ENCODE results near the gene NOTO.

The NOTO gene

DNA sequence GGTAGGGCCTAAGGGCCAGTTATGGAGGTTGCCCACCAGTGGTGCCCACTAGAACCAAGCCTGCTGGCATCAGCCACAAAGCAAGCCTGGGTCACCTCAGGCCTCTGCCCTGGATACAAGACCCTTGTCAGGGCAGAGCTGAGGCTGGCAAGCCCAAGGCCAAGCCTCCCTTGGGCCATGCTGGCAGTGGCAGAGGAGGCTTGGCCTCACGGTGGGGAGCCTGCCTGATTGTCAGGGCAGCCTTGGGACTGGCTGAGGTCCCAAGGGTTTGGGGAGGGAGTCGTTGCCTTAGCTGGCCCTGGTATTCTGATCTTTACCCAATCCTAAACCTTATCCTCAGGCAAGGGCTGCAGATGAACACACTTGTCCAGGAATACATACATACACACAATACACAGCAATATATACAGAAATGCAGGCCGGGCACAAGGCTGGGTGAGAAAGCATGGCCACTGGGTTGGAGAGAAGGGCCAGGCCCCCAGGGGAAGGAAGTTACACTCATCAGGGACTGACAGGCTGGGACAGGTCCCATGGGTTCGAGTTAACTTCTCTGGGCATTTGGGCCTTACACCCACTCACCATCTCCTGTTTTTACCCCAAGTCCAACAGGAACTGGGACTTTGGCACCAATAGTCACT, 52.8 kb downstream of the NOTO start:
- FAIRE-seq (no peak), DNase-seq (ENCODE audit: insufficient read length) (no peak)
- peak; percentile 51; the same call in 1 of the 2 replicates for TF ChIP-seq POLR2AphosphoS5 (IDR thresholded peaks at IDR 0.05; ENCODE audit: low read depth, low read length)
- TF ChIP-seq TAF1 (IDR thresholded peaks at IDR 0.05; ENCODE audit: borderline replicate concordance, low read depth, low read length), result no peak
- peak; percentile 45 for TF ChIP-seq POLR2A (IDR thresholded peaks at IDR 0.05; ENCODE audit: low read depth, low read length)

DNA sequence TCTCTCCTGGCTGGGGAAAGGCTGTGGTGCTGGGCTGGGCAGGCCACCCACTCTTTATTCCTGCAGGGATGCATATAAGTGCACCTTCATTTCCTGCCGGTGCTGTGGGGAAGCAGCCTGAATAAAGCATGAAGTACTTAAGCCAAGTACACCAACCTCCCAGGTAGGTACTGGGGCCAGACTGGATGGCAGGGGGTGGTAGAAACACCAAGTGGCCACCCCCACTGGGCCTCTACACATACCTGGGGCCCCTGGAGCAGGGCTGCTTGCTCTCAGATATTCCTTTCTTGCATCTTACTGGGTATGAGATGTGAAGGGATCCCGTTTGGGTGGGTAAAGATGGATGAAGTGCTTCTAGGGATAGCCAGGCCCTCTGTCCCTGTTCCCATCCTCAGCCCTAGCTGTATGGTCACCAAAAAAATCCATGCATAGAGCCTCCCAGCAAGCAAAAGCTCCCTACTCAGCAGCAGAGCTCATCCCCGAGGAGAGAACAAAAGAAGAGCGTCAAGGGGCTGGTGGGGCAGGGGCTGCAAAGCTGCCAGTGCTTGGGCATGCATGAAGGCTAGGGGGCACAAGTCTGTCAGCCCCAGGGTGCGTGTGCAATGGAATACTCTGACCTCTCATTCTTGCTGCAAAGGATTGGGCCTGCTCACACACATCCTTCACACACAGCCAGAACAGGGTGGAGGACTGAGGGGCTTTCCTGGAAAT, 53.7 kb downstream of the NOTO start:
- no peak for FAIRE-seq
- no peak for TF ChIP-seq POLR2AphosphoS5 (IDR thresholded peaks at IDR 0.05; ENCODE audit: low read depth, low read length)
- no peak for TF ChIP-seq POLR2A (IDR thresholded peaks at IDR 0.05; ENCODE audit: low read depth, low read length)
- no peak for TF ChIP-seq TAF1 (IDR thresholded peaks at IDR 0.05; ENCODE audit: borderline replicate concordance, low read depth, low read length)
- DNase-seq (ENCODE audit: insufficient read length), result no peak

- DNase-seq (ENCODE audit: insufficient read length) (no peak), FAIRE-seq (no peak)
- TF ChIP-seq TAF1 (IDR thresholded peaks at IDR 0.05; ENCODE audit: borderline replicate concordance, low read depth, low read length) (no peak), POLR2A (IDR thresholded peaks at IDR 0.05; ENCODE audit: low read depth, low read length) (no peak), POLR2AphosphoS5 (IDR thresholded peaks at IDR 0.05; ENCODE audit: low read depth, low read length) (no peak)
Observed at GRCh38 chr2:73256618-73256922, 54.2 kb downstream of the NOTO start.

- FAIRE-seq (no peak), DNase-seq (ENCODE audit: insufficient read length) (no peak)
- TF ChIP-seq POLR2AphosphoS5 (IDR thresholded peaks at IDR 0.05; ENCODE audit: low read depth, low read length) (no peak), POLR2A (IDR thresholded peaks at IDR 0.05; ENCODE audit: low read depth, low read length) (no peak), TAF1 (IDR thresholded peaks at IDR 0.05; ENCODE audit: borderline replicate concordance, low read depth, low read length) (no peak)
Observed at GRCh38 chr2:73257021-73257420, 54.6 kb downstream of the NOTO start.

- TF ChIP-seq TAF1 (IDR thresholded peaks at IDR 0.05; ENCODE audit: borderline replicate concordance, low read depth, low read length) (no peak), POLR2A (IDR thresholded peaks at IDR 0.05; ENCODE audit: low read depth, low read length) (no peak), POLR2AphosphoS5 (IDR thresholded peaks at IDR 0.05; ENCODE audit: low read depth, low read length) (no peak)
- FAIRE-seq, result no peak
- no peak for DNase-seq (ENCODE audit: insufficient read length)
Observed at GRCh38 chr2:73257425-73258125, 55.2 kb downstream of the NOTO start.

GRCh38 chr2:73258186-73258912, 56.0 kb downstream of the NOTO start:
- FAIRE-seq, result no peak

DNA sequence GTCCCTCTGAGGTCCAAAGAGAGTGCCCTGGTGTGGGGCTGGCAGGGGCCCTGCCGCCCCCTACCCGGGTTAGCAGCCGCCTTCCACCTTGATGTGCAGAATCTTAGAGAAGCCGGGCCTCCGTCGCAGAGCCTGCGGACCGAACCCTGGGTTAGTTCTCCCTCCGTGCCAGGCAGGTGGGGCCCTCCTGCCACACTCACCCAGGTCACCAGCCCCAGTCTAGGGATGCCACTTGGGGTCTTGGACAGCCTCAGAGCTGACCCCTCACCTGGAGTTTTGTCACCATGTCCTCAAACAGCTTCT, 56.5 kb downstream of the NOTO start:
- DNase-seq (ENCODE audit: insufficient read length), result no peak
- TF ChIP-seq POLR2A (IDR thresholded peaks at IDR 0.05; ENCODE audit: low read depth, low read length) (no peak), POLR2AphosphoS5 (IDR thresholded peaks at IDR 0.05; ENCODE audit: low read depth, low read length) (no peak), TAF1 (IDR thresholded peaks at IDR 0.05; ENCODE audit: borderline replicate concordance, low read depth, low read length) (no peak)
- no peak for FAIRE-seq

More at GRCh38 chr2:73258186-73258912, 56.0 kb downstream of the NOTO start:
- TF ChIP-seq TAF1 (IDR thresholded peaks at IDR 0.05; ENCODE audit: borderline replicate concordance, low read depth, low read length), result no peak
- TF ChIP-seq POLR2AphosphoS5 (IDR thresholded peaks at IDR 0.05; ENCODE audit: low read depth, low read length), result no peak
- no peak for TF ChIP-seq POLR2A (IDR thresholded peaks at IDR 0.05; ENCODE audit: low read depth, low read length)
- DNase-seq (ENCODE audit: insufficient read length), result no peak

GRCh38 chr2:73259276-73259675, 56.9 kb downstream of the NOTO start:
- FAIRE-seq (no peak), DNase-seq (ENCODE audit: insufficient read length) (no peak)
- TF ChIP-seq POLR2A (IDR thresholded peaks at IDR 0.05; ENCODE audit: low read depth, low read length) (no peak), TAF1 (IDR thresholded peaks at IDR 0.05; ENCODE audit: borderline replicate concordance, low read depth, low read length) (no peak), POLR2AphosphoS5 (IDR thresholded peaks at IDR 0.05; ENCODE audit: low read depth, low read length) (no peak)

DNA sequence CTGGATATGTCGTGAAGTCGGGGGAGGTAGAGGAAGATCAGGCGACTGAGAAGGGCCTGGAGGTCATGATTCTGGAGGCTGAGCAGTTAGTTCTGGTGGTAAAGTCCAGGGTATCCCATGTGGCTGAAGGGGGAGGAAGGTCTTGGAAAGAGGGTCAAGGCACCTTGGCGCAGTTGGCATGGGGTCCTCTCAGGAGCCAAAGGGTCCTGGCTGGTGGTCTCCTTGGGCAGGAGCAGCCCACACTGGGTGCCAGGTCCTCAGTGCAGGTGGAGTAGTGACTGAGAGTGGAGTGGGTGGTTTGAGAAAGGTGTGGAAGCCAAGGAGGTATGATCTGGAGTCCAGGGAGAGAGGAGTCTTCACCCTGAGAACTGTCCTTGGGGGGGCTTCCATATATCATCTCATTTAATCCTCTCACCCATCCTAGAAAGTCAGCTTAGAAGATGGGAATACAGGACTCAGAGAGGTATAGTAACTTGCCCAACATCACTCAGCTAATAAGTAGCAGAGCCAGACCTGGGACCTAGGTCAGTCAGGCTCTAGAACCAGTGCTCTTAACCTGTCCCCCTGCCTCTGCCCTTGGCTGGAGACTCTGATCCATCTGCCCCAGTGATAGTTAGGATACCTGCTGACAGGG, 57.4 kb downstream of the NOTO start:
- TF ChIP-seq TAF1 (IDR thresholded peaks at IDR 0.05; ENCODE audit: borderline replicate concordance, low read depth, low read length) (no peak), POLR2AphosphoS5 (IDR thresholded peaks at IDR 0.05; ENCODE audit: low read depth, low read length) (no peak), POLR2A (IDR thresholded peaks at IDR 0.05; ENCODE audit: low read depth, low read length) (no peak)
- DNase-seq (ENCODE audit: insufficient read length), result no peak
- no peak for FAIRE-seq

- no peak for FAIRE-seq
- no peak for TF ChIP-seq POLR2AphosphoS5 (IDR thresholded peaks at IDR 0.05; ENCODE audit: low read depth, low read length)
- no peak for TF ChIP-seq TAF1 (IDR thresholded peaks at IDR 0.05; ENCODE audit: borderline replicate concordance, low read depth, low read length)
- no peak for TF ChIP-seq POLR2A (IDR thresholded peaks at IDR 0.05; ENCODE audit: low read depth, low read length)
- no peak for DNase-seq (ENCODE audit: insufficient read length)
Observed at GRCh38 chr2:73260338-73260984, 58.1 kb downstream of the NOTO start.
